ENCODE measurements around the gene PAK5. TPM values are rescaled to one million over a fixed set of nuclear protein-coding genes. Genes with fewer than 3 reads are reported as not detected.
A peak's percentile ranks its signal among the peaks of the same experiment; 100 is the strongest.
"Not testable (repeated sequence)": the region's sequence is repeated elsewhere in the genome, so short reads cannot be mapped to it uniquely, and the experiment has no call there.

The PAK5 gene
- total RNA-seq, 1 experiment from 2014 or later = not detected

DNA sequence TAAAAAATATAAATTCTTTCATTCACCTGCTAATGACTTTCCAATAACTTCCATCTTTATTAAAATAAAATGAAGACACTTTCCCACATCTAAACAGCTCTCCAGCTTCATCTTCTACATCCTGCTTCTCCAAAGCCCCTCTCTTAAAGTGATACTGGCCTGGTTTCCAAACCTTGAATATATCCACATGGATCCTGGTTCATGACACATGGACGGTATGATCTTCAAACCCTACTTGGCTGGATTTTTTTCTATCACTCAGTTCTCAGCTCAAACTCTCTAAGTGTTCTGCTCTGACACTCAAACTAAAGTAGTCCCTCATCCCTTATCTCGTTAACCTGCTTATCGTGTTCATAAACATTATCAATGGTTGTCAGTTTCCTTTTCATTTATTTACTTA, 128.2 kb downstream of the PAK5 start:
- in situ Hi-C loops (cut with HindIII; ENCODE audit: low pct_unique_long_range_greater_than_20kb, low sequenced_read_pairs) = no loop called here
- no peak for DNase-seq (ENCODE audit: low read depth)

DNA sequence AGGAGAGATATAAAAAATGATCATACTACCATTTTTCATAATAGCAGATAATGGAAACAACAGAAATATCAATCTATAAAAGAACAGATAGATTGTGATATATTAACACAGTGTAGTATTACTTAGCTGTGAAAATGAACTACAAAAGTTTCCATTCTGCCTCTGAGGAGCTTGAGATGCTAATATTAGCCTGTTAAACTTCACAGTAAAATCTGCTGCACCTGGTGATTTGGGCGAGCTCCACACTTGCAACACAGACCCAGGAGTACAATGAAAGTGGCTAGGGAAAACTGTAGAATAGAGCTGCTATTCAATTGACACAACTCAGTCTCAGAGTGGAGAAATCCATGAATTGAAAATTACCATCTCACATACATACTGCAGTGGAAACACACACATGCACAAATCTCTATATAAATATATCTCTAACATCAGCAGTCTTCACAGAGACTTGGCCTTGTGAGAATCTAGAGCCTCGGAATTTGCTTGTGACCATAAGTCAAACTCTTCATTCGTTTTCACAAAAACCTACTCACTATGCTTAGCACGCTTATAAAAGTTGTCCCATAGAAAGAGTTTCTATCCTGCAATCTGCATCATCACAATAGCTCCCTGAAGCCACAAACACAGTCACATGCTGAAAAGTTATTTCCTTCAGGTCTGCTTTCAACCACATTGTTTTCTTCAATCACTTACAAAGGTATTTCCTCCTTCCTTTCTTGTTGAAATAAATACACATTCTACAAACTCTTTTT, 133.0 kb downstream of the PAK5 start:
- DNase-seq (ENCODE audit: low read depth) = no peak
- in situ Hi-C loops (cut with HindIII; ENCODE audit: low pct_unique_long_range_greater_than_20kb, low sequenced_read_pairs) = no loop called here

DNA sequence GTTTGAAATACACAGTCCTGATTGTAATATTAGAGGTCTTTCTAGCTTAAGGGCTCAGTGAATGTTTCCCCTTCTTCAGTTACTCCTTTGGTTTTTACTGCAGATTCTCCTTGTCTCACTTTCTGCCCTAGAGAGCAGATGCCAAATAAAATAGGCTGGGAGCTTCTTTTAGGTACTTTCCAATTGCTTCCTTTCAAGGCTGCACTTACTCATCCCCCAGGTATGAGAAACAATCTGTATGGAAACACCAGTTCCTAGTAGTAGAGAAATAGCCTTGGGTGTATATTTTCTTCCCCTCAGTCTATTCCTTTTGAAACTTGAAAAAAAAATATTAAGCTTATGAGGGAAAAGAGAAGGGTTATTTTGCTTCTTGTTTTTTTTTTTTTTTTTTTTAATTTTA, 139.7 kb downstream of the PAK5 start:
- in situ Hi-C loops (cut with HindIII; ENCODE audit: low pct_unique_long_range_greater_than_20kb, low sequenced_read_pairs) = no loop called here
- peak; percentile 27 for DNase-seq (ENCODE audit: low read depth)

DNA sequence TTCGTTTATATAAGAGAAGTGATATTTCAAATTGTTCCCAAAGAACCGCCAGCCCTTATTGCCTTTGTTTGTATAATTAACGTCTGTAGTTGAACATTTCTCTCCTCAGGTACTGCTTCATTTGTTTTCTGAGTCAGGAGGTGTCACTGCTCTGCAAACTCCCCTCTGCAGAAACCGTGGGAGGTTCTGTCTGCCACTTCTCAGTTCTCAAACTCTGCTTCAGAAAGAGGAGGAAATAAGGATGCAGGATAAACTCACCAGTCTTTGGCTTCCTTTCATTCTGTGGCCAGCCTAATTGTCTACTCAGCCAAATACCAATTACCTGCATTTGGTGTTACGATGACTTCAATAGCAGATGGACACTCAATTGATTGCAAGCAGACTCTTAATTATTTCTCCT, 149.8 kb downstream of the PAK5 start:
- in situ Hi-C loops (cut with HindIII; ENCODE audit: low pct_unique_long_range_greater_than_20kb, low sequenced_read_pairs) = no loop called here

DNA sequence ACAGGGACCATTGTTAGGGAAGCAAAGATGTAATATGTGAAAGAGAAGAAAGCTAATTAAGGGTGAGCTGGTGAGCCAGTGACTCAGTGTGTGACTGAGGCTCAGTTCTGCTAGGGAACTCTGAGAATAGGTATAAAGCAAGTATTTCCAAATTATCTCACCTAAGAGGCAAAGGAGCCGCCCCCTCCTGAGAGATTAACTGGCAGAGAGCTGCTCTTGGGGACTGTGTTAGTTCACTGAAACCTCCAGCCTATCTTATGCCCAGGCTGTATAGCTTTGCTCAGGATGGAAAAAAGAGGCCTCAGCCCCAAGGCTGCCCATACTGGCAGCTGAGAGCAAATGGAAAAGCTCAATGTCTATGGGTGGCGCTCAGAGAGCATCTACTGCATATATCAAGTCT, 152.0 kb downstream of the PAK5 start:
- DNase-seq (ENCODE audit: low read depth) = no peak
- in situ Hi-C loops (cut with HindIII; ENCODE audit: low pct_unique_long_range_greater_than_20kb, low sequenced_read_pairs) = no loop called here

More for the DNA sequence above, 149.8 kb downstream of the PAK5 start:
- DNase-seq (ENCODE audit: low read depth) = no peak

DNA sequence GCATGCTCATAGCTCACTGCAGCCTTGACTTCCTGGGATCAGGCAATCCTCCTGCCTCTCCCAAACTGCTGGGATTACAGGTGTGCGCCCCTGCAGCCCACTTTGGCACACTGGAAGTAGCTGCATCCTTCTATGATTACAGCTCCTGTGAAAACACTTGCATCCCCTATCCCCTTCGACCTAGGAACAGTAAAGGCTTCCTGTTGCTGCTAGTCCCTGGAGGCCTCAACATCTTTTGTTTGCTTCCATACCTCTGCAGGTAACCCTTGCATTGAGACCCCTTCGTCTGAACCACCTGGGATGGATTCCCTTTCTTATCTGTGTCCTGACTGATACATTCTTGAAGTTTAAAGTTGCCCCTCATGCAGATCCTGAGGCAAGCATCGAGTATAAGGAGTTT, 152.4 kb downstream of the PAK5 start:
- DNase-seq (ENCODE audit: low read depth) = no peak
- in situ Hi-C loops (cut with HindIII; ENCODE audit: low pct_unique_long_range_greater_than_20kb, low sequenced_read_pairs) = no loop called here

DNA sequence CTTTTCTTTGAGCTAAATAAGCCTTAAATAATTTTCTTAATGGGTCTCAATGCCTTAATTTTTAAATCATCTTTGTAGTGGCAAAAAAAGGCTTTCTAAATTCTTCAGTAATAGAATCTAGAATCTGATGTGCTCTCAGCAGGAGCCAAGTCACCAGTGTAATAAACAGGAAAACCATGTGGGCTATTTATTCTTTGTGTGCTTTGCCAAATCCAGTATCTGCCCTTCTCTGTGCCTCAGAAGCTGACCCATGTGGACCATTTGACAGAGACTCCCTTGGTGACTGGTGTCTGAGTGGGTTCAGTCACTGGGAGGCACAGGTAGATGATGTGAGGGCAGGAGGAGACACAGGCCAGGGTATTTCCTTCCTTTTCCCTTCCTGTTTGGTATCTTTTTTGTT, 152.9 kb downstream of the PAK5 start:
- DNase-seq (ENCODE audit: low read depth) = no peak
- in situ Hi-C loops (cut with HindIII; ENCODE audit: low pct_unique_long_range_greater_than_20kb, low sequenced_read_pairs) = no loop called here

DNA sequence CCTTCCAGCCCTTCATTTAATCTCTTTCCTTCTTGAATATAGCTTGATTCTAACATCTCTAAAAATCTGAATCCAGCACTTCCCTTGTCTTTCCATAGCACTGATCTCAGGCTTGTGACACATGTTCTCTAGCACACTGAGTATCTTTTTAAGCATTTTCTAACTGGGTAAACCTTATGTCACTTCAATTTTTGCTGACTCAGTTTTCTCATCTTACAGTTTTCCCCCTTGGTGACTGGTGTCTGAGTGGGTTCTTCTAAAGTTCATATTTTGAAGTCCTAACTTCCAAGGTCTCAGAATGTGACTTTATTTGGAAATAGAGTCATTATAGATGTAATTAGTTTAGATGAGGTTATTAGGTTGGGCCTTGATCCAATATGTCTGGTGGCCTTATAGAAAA, 153.9 kb downstream of the PAK5 start:
- DNase-seq (ENCODE audit: low read depth) = no peak
- in situ Hi-C loops (cut with HindIII; ENCODE audit: low pct_unique_long_range_greater_than_20kb, low sequenced_read_pairs) = no loop called here

DNA sequence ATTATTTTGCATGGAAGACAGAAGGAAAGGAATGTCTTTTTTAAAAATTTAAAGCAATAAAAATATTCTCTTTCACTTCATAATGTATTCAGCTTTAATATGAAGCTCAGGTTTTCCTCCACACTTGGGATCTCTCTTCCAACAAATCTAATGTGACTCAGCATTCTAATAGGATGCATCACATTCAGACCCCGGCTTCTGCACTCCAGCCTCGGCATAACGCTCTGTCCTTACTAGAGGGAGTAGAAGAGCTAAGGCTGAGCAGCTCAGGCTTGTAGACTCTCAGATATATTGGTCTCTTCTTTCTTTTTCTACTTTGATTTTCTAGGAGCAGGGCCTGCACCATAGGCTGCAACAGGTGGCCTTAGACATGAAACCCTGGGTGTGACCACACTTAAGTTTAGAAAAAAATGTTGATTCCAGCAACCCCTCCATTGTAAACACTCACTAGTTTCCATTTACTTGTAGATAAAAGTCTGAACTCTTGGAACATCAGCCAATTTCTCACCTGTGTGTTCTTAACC, 161.7 kb downstream of the PAK5 start:
- peak; percentile 7 for DNase-seq (ENCODE audit: low read depth)
- in situ Hi-C loops (cut with HindIII; ENCODE audit: low pct_unique_long_range_greater_than_20kb, low sequenced_read_pairs) = no loop called here

DNA sequence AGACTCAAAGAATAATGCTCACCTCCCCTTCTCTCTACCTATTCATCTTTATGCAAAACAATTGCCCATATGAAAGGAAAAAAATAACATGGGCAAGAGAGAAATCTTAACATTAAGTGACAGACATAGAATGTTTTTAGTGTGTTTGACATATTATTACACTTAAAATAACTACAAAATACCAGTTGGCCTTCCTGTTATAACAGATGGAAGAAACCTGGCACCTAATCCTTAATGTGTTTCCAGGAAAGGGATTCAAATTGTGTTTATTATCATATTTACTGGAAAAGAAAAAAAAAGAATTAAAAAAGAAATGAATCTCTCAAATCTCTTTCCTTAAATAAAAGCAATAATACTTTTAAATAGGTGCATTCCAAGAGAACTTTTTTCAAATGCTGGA, 165.9 kb downstream of the PAK5 start:
- in situ Hi-C loops (cut with HindIII; ENCODE audit: low pct_unique_long_range_greater_than_20kb, low sequenced_read_pairs) = no loop called here
- DNase-seq (ENCODE audit: low read depth) = no peak

DNA sequence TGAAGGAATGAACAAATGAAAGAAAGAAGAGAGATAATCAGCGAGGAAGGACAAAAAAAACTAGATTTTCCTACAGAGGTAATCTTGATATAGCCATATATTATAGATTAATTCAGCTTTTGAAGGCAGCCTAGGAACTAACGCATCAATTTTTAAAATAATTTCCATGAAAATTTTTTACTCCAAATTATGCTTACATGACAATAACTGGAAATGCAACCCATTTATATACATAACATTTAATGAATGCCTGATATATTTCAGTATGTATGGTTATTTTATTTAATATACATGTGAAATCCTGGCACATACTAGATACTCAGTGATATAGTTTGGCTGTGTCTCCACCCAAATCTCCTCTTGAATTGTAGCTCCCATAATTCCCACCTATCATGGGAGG, 166.8 kb downstream of the PAK5 start:
- DNase-seq (ENCODE audit: low read depth) = no peak
- in situ Hi-C loops (cut with HindIII; ENCODE audit: low pct_unique_long_range_greater_than_20kb, low sequenced_read_pairs) = no loop called here

DNA sequence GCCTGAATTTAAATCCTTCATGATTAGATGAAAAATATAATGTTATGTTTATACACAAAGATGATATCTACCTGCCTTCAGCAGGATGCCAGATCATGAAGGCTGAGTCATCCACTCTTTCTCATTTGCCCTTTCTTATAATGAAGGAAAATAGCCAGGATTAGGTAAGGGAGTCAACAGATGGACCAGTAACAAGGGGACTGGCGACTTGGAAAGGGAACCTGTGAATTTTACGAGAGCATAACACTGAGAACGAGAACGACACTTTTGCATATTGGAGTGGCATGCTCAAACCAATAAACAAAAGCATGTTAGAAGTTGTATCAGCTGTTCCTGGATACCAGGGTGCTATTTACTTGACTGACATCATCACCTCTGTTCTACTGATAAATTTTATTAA, 170.5 kb downstream of the PAK5 start:
- DNase-seq (ENCODE audit: low read depth) = no peak
- in situ Hi-C loops (cut with HindIII; ENCODE audit: low pct_unique_long_range_greater_than_20kb, low sequenced_read_pairs) = no loop called here

DNA sequence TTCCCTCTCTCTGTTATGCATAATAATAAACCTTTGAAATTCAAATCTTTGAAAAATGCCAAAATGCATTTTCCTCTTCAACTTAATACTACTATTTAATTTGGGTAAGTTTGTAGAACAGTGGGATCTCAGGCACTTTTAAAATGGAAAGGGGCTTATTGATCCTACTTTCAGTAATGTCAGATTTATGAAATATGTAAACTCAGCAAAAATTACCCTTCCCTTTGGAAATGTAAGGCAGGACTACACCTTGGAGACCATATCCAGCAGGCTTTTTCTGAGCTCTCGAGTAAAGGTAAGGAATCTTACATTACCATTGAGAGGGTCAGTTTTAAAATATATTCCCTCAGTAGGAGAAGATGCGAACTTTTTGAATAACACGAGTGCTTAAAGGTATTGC, 175.5 kb downstream of the PAK5 start:
- no peak for DNase-seq (ENCODE audit: low read depth)
- in situ Hi-C loops (cut with HindIII; ENCODE audit: low pct_unique_long_range_greater_than_20kb, low sequenced_read_pairs) = no loop called here

DNA sequence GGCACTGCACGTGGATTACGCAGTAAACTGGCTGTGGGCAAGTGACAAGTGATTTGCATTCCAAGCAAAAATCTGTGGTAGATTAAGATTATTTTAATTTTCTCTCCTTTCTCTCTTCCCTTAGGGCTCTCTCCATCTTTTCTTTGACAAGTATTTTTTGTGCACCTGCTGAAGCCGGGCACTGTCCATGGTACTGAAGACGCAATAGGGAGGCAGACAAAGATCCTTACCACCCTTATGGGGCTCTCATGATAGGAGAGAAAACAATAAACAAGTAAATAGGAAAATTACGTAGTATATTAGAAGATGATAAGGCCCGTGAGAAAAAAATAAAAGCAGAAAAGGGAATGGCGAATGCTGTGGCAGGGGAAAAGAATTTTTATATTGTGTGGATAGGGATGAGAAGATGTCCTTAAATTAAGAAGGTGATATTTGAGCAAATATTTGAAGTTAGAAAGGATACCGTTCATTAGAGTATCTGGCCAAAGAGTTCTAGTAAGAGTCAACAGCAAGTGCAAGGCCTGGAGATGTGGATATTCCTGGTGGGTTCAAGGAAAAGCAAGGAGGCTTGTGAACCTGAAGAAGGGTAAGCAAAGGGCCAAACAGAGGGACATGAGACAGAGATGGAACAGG, 178.5 kb downstream of the PAK5 start:
- in situ Hi-C loops (cut with HindIII; ENCODE audit: low pct_unique_long_range_greater_than_20kb, low sequenced_read_pairs) = no loop called here
- peak; percentile 28 for DNase-seq (ENCODE audit: low read depth)

DNA sequence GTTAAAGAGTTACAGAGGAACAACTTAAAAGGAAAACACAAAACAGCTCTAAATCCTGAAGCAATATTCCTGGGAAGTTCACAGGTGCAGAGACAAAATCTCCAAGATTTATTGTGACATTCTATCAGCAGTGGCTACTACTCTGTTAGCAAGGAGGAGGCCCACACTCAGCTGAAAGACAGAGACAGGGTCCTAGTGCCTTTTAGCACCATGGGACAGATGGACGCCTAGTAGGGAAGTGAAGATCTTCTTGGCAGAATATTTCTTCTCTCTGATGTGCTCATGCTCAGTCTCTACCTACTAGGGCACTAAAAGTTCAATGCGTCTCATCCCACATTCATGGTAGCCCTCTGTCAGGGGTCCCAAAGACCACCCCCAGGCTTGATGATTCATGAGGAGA, 191.1 kb downstream of the PAK5 start:
- no peak for DNase-seq (ENCODE audit: low read depth)
- in situ Hi-C loops (cut with HindIII; ENCODE audit: low pct_unique_long_range_greater_than_20kb, low sequenced_read_pairs) = no loop called here

DNA sequence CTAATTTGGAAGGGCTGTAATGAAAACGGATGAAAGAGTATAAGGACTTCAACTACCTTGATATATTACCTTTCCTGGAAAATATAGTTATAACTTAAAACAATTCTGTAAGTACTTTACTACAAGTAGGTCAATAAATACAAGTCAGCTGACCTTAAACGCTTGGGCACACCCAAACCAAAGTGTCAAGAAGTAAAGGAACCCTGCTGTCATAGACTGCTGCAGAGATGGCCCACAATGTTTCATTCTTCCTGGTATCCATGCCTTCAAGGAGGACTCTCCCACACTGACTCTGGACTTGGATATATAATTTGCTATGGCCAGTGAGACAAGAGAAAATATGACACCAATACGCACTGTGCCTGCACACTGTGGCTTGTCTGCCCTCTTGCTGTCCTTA, 192.5 kb downstream of the PAK5 start:
- in situ Hi-C loops (cut with HindIII; ENCODE audit: low pct_unique_long_range_greater_than_20kb, low sequenced_read_pairs) = no loop called here
- no peak for DNase-seq (ENCODE audit: low read depth)

DNA sequence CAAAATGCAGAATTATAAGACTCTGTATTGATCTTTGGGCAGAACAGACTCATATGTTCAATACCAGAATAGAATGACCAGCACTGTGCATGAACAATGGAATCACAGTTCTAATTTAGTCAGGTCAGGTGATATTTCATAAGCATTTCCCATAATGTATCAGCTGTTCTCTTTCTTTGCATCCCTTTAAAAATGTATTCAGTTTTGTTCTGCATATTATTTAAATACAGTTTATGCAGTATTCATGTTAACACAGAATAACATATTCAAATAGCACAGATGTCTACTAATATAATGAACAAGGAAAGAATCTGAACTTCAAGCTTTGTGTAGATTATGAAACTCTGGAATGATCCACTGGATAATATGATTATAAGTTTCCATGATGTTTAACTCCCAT, 196.0 kb downstream of the PAK5 start:
- in situ Hi-C loops (cut with HindIII; ENCODE audit: low pct_unique_long_range_greater_than_20kb, low sequenced_read_pairs) = no loop called here
- no peak for DNase-seq (ENCODE audit: low read depth)

DNA sequence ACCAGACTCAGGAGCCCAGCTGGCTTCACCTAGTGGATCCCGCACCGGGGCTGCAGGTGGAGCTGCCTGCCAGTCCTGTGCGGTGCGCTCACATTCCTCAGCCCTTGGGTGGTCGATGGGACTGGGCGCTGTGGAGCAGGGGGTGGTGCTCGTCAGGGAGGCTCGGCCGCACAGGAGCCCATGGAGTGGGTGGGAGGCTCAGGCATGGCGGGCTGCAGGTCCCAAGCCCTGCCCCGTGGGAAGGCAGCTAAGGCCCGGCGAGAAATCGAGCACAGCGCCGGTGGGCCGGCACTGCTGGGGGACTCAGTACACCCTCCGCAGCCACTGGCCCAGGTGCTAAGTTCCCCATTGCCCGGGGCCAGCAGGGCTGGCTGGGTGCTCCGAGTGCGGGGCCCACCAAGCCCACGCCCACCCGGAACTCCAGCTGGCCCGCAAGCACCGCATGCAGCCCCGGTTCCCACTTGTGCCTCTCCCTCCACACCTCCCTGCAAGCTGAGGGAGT, 197.3 kb downstream of the PAK5 start:
- in situ Hi-C loops (cut with HindIII; ENCODE audit: low pct_unique_long_range_greater_than_20kb, low sequenced_read_pairs); DNase-seq (ENCODE audit: low read depth): not testable (repeated sequence)

DNA sequence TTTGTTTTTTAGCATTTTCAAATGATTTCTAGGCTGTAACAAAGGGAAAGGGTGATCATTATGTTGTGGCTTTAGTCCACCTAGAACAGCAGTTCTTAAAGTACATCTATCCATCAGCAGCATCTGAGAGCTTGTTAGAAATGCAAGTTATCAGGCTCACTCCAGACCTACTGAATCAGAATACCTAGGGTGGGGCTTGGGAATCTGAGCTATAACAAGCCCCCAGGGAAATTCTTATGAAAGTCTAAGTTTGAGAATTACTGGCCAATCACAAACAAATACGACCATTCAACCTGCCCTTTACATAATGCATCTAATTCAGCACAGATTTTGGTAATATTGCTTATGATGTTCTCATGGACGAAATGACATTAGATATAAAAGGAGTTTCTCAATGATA, 201.0 kb downstream of the PAK5 start:
- in situ Hi-C loops (cut with HindIII; ENCODE audit: low pct_unique_long_range_greater_than_20kb, low sequenced_read_pairs) = no loop called here
- no peak for DNase-seq (ENCODE audit: low read depth)

DNA sequence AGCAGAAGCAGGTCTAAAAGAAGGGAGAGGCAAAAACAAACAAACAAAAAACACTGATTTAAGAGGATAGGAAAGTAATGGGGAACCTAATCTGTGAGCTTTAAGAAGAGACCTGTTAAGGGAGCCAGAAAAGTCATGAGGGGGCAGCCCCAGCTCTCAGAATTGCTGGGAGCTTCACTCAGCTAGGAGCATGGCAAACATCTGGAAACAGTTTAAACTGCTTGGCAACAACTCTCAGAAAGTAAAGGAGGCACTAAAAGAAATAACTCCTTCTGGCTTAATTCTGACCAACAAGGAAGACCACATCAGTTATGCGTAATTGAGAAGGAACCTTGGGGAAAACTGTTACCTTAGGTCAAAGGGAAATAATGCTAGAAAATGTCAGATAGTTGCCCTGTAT, 203.1 kb downstream of the PAK5 start:
- no peak for DNase-seq (ENCODE audit: low read depth)
- in situ Hi-C loops (cut with HindIII; ENCODE audit: low pct_unique_long_range_greater_than_20kb, low sequenced_read_pairs) = no loop called here
